DND-41 (cell line): ENCODE measurements around the gene SMARCA4.

Source experiments
- CTCF ChIP-seq: IDR thresholded peaks from 2 replicates; pipeline ENCODE4 v1.5.1; 2012; ENCODE audit warnings: borderline replicate concordance, low read length, moderate library complexity, mild to moderate bottlenecking; ENCODE audit not compliant: poor library complexity, severe bottlenecking; ENCODE audit errors: extremely low read depth
- EZH2 ChIP-seq: IDR thresholded peaks from 3 replicates; pipeline ENCODE4 v1.6.1; 2012; ENCODE audit warnings: borderline replicate concordance, low read depth, mild to moderate bottlenecking, moderate library complexity, low read length, inconsistent platforms; ENCODE audit not compliant: severe bottlenecking

GRCh38 chr19:10912619-10913018 is 48.2 kb upstream of the SMARCA4 start:
- TF ChIP-seq EZH2: no peak
- TF ChIP-seq CTCF: no peak
